SH-SY5Y (cell line): Measurements from ENCODE around the gene COBL.

Experiments
- GATA2 ChIP-seq: IDR thresholded peaks from 2 replicates; pipeline ENCODE4 v1.6.1; 2011; ENCODE audit warnings: mild to moderate bottlenecking, low read depth, low read length
- GATA3 ChIP-seq: IDR thresholded peaks from 2 replicates; pipeline ENCODE4 v1.6.1; 2011; ENCODE audit warnings: low read depth, mild to moderate bottlenecking, low read length, moderate library complexity

The COBL gene

DNA sequence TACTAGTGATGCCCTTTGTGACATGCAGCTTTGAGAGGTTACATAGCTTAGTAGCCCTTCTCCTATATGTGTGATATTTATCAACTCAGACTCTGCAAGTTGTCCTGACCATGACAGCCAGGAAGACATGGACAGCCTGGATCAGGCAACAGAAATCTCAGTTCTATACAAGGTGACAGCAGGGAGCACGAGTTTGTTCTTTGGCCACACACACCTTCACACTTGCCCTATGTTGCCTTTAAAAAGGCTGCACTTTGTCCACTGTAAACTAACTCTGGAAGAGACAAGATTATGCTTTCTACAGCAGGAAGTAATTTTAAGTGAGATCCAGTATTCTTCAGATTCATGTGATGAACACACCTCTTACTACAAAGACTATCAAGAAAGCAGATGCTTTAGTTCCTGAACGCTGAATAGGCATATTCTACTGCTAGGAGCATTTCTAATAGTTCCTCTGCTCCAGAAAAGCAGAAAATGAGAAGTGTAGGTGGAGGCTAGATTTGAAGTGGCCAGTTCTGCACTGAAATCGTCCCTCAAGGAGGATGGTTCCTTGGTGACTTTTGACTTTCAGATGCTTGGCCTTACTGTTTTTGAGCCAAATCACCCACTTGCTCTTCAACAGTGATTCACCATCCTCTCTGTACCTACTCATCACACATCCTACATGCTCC, 239.2 kb downstream of the COBL start:
- TF ChIP-seq GATA3 (no peak), GATA2 (no peak)

DNA sequence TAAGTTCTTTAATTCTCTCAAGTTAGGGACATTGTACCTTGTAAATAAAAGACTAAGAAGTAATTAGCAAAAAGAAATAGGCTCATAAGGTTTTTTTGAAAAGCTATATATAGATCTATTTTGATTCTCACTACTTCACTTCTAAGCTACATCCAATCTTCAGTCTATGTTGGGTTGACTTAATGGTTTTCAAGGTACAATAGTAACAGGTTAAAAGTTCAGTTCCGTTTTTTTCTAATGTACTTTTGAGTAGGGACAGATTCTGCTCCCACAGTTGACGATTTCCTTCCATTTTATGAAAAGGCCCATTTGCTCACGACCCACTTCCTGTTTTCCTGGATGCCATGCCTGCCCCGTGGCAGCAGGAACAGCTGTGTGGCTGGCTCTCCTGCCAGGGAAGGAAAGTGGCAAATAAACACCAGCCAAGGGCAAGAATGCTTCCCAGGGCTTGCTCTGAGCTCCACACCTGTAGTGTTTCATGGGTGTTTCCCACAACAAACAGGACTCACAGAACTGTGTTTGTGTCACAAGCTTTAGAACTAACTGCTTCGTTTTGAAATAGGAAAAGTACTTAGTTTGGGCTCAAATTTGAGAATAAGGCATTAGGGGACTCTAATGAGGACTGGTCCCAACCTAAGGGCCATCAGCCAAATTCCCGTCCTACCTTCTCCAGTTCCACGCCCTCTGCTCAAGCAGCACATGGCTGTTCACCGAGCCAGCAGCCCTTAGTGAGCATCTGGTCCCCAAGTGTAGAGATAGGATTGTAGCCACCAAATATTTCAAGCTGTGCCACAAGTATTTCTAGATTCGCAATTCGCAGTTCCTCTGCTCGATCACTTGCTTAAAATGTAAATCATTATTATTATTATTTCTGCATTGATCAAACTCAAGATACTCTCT, 240.7 kb downstream of the COBL start:
- TF ChIP-seq GATA2 (no peak), GATA3 (no peak)

DNA sequence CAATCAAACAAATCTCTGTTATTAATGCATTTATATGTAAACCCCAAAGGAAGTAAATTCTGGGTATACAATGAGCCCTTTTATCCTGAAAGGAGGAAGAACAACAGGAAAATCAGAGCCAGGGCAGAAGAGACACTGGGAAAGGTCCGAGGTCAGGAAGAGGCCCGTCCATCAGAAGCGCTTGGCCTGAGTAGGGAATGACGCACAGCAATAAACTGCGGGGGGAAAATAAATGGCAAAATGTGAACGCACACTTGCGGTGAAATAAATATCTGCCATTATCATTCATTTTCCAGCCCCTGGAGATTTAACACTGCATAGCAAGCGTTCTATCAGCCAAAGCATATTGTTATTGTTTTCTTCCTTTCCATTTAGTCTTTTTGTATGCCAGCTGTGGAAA, 243.4 kb downstream of the COBL start:
- TF ChIP-seq GATA2 (no peak), GATA3 (no peak)

DNA sequence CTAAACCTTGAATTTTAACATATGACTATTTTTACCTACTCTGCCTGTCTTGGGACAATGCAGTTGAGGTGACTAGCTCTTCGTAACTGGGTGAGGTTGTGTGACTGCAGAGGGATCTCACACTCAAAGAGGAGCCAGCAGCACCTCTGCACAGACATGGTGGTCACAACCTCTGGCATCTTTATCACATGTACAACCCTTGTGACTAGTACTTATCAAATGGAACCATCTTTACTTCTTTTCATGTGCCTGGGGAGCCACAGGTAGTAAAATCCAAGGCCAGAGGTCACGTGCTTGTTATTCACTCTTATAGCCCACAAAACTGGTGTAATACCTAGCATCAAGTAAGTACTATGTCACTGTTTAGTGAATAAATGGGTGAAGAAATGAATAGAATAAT, 244.3 kb downstream of the COBL start:
- TF ChIP-seq GATA2 = no peak
- no peak for TF ChIP-seq GATA3

DNA sequence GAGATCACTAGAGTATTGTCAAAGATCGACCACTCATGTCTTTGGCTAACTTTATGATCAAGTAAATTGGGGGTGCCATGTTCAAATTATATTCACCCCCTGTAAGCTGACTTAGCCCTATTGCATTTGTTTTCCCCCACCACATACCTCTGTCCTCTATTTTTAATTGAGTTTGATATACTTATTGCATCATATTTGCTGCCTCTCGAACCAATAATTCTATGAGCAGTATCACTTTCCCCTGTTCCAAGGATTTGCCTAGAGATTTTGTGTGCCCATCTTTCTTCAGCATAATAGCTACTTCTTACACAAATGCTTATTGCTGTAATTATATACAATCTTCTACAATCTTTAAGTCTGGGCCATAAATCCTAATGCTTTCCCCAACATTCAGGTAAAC, 245.2 kb downstream of the COBL start:
- TF ChIP-seq GATA2 = no peak

DNA sequence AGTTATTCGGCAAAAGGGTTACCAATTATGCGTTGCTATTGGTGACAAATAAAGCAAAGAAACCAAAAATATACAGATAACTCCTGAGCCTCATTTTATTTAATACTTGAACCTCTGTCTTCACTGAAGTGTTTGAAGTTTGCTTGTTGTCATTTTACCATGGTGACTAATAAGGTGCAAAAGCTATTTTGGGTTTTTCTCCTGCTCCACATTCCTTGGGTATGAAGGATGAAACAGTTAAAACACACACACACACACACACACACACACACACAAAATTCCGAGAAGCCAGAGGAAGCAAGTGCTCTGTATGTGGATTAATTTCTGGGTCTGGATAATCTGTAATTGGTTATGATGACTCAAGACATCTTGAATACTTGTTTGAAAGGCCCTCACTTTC, 246.5 kb downstream of the COBL start:
- TF ChIP-seq GATA2 (no peak), GATA3 (no peak)

DNA sequence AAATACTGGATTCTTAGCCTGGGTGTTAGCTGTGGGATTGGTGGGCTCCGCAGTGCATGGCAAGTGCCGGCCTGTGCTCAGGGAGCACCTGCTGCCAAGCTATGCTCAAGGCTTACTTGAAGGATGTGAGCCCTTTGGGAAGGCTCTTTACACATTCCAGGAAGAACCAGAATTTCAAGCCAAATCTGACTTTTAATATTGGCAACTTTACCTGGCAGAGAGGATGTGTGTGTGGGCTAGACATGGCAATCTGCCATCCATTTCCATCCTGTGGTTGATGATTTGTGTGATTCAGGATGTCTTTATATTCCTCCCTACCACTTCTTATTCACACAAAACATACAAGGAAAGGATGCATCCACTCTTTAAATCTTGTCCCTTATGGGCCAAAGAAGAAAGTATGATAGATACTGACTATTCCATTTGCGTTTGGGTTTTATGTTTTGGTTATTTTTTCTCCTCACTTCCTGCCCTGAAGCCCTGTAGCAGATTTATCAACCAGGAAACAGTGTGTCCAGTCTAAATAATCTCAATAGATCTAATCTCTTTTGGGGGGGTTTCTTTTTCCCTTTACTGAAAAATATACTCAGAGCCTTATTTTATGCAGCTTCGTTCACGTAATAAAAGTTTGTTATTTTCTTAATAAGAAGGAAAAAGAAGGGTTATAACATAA, 247.1 kb downstream of the COBL start:
- TF ChIP-seq GATA2 (no peak), GATA3 (no peak)

DNA sequence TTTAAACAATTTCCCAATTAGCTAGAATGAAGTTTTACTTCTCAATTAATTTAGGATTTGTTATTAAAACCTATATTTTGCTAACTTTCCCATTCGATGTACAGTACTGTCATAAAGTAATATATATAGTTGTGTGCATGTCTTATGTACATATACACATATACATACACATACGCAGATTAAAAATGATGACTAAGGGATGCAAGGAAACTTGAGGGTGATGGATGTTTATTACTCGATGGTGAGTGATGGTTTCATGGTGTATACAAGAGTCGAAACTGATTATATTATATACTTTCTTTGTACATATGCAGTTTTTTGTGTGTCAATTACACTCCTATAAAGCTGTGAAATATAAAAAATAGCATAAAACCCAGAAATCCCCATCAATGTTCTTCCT, 248.2 kb downstream of the COBL start:
- TF ChIP-seq GATA2 (no peak), GATA3 (no peak)

DNA sequence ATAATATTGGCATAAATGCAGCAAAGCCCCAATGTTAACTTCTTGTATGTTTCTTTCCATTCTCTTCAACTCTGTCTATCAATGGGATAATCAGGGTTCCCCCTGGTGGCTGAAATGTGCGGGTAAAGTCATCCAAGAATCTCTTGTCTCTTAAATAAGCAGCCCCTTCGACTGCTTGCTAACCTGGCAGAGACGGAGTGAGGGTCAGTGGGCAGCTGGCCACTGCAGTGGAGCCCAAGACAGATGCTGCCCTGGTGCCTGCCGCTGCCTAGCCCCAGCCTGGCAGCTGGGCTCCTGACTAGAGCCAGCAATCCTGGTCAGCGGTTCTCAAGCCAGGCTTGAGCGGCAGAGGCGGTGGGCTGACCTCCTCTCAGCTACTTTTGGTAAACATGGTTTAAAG, 248.9 kb downstream of the COBL start:
- TF ChIP-seq GATA3 = no peak
- TF ChIP-seq GATA2 = no peak

DNA sequence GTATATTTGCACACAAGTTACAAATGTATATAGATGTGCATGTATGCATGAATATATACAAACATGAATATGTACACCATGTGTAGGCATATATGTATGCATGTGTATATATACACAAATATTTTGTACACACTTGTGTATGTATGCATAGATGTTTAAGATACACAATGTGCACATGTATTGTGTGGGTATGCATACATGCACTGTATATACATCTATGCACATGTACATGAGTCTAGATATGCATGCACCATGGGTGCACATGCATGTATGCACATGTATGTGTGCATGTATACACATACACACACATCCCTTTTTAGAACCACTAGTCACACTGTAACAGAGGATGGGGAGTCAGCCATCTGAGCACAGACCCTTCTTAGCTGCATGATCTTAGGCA, 249.4 kb downstream of the COBL start:
- TF ChIP-seq GATA2 (no peak), GATA3 (no peak)

DNA sequence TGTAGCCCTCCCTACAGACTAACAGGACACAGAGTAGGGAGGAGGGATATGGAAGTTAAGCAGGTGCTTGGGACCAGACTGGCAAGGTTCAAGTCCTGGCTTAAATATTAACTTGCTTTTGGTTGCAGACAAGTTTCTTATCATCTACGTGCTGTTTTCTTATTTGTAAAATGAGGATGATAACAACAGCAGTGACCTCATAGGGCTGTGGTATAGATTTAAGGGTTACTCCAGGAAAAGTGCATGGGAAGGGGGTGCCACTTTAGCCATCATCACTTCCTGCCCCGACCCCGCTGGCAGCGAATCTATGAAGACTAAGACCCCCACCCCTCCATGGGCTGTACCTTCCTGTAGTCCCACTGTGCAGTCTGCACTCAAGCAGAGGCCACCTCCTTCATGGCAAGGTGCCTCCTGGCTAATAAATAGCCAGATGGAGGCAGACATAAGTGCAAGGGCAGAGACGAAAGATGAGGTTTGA, 250.2 kb downstream of the COBL start:
- TF ChIP-seq GATA2 (no peak), GATA3 (no peak)

DNA sequence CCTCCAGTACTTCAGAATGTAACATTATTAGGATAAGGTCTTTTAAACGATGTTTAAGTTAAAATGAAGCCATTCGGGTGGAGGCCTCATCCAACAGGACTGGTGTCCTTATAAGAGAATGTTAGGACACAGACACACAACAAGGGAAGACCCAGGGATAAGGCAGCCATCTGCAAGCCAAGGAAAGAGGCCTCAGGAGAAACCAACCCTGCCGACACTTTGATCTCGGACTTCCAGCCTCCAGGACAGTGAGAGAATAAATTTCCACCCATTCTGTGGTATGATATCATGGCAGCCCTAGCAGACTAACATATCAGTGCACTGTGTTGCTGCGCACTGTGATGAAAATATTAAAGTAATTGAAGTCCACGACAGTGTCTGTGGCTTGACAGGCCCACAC, 250.8 kb downstream of the COBL start:
- no peak for TF ChIP-seq GATA3
- no peak for TF ChIP-seq GATA2

DNA sequence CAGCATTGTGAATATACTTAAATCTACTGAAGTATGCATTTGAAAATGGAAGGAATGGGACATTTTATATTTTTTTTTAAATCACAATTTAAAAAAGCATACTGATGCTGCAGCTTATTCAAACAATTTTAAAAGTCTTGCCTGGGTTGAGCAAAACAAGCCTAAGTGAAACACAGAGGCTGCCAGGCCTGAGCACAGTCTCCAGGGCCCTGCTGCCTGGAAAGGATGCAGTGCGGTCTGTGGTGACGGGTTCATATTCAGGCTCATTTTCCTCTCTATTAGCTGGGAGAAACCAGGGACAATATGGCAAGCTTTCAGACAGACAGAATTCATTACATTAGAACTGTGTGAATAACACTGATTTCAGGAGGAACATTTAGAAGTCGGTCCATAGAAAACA, 251.9 kb downstream of the COBL start:
- no peak for TF ChIP-seq GATA2
- no peak for TF ChIP-seq GATA3

DNA sequence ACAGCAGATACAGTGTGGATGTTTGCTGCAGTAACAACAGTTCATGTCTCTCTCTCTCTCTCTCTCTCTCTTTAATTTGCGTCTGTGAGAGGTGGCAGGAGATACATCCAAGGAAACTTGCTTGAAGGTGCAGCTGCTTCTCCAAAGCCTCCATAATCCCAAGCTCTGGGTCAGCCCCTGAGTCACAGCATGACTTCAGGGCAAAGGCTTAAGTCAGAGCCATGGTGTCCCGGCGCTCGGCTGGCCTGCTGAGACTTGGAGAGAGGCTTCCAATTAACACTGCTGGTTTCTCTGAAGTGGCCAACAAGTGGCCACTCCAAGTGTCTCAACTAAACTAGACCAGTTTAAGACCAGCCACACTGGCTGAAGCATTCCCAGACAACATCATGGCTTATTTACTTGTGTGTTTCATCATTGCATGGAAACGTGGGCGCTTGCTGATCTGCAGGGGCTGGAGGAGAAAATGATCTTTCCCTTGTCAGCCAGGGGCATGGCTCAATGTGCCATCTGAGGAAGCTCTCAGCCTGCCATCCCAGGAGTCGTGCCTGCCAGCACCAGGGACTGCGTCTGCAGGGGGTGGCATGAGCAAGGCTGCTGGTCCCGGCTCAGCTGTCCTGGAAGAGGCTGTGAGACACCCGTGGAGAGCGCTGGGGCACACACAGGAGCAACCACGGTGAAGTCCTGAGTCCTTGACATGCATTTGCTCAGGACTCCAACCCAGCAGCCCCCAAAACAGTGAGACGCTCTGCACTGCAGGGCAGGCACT, 254.2 kb downstream of the COBL start:
- TF ChIP-seq GATA2 (no peak), GATA3 (no peak)

DNA sequence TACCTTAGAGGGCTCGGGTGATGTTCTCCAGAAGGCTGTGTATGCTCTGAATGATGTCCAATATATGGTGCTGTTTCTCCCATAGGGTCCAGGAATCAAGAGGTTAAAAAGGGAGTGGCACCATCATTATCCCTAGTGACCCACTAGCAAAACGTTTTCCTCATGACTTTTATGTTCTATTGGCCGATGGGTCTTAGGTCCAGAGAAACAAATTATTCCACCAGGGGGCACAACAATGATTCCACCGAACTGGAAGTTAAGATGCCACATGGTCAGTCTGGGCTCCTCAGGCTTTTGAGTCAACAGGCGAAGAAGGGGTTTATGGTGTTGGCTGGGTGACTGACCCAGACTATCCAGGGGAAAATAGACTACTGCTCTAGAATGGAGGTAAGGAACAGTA, 256.1 kb downstream of the COBL start:
- TF ChIP-seq GATA3 = no peak
- TF ChIP-seq GATA2 = no peak
